Head of caudate nucleus (tissue), 42 donors: ENCODE results near the gene VPS72.
"Not testable (repeated sequence)": the region's sequence is repeated elsewhere in the genome, so short reads cannot be mapped to it uniquely, and the experiment has no call there.

ENCODE experiments used
- DNase-seq, 42 donors: peaks; one replicate each; pipeline versions ENCODE4 v3.0.0 to v3.0.0-alpha.2; 2020 to 2021; ENCODE audit warnings: mixed read lengths in 7 of 42
- intact Hi-C: fragments of 100-400 bp; cut with DNase I; formaldehyde crosslinking; loops from one replicate; pipeline ENCODE4 v1.15.0; 2022

VPS72 gene

GRCh38 chr1:151193304-151193703 lies 3.3 kb upstream of the VPS72 start:
- no peak for DNase-seq
- intact Hi-C loops: loop anchor here (10.0 kb wide), 1 partner anchor 151 kb away; the partner anchor contains the start of gene RFX5

GRCh38 chr1:151192047-151192446 lies 2.0 kb upstream of the VPS72 start:
- intact Hi-C loops: loop anchor here (10.0 kb wide), 1 partner anchor 153 kb away; the partner anchor contains the start of gene RFX5

DNA sequence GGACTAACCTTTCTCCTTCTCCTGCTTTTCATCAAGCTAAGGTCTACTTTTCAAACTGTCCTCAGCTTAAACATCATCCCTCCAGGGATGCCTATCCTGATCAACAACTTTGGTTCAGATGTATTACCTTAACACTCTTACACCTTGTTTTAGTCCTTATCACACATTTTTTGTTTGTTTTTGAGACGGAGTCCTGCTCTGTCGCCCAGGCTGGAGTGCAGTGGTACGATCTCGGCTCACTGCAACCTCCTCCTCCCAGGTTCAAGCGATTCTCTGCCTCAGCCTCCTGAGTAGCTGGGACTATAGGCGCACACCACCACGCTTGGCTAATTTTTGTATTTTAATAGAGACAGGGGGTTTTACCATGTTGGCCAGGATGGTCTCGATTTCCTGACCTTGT lies 1.3 kb downstream of the VPS72 start:
- DNase-seq, intact Hi-C loops: not testable (repeated sequence)

More at GRCh38 chr1:151192047-151192446, 2.0 kb upstream of the VPS72 start:
- DNase-seq: no peak

- intact Hi-C loops: no loop called here
Measured at GRCh38 chr1:151187205-151187604, 2.8 kb downstream of the VPS72 start.

DNA sequence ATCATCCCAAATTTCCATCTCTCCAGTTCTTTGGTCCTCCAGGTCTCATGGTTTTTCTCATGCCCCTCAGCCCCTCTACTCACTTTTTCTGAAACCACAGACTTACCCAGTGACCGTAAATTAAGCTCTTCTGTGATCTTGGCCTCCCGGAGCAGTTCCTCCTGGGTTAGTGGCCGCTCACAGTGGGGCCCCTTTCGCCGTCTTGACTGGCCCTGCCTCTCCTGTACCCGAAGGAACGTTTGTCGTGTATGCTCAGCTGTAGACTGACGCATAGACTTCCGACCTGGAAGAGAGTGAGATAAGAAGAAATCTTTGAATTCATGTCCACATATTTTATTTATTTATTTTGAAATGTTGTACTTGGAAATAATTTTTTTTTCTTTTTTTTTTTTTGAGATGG lies 5.8 kb downstream of the VPS72 start:
- no peak for DNase-seq
- intact Hi-C loops: no loop called here

More at GRCh38 chr1:151187205-151187604, 2.8 kb downstream of the VPS72 start:
- DNase-seq: no peak

DNA sequence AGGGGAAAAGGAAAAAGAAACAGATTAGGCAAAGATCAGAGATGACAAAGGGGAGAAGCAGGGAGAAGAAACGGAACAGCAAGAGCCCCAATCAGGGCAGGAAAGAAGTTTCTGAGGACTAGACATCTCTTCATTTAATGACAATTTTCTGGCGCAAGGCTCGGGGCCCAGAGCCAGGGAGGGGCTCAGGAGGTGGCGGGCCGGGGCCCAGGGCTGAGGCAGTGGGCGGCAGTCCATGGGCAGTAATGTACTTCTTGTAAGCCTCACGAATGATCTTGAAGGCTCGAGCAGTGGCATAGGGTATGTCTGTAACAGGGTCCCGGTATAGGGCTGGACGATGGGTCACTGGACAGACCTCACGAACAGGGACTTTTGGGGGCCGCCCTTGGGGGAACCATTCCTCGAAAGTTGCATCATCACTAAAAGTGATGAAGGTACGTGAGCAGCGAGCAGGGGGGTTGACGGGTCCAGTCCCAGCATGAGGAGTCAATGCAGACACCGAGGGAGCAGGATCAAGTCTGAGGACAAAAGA lies 13.4 kb downstream of the VPS72 start:
- DNase-seq: no peak
- intact Hi-C loops: no loop called here

DNA sequence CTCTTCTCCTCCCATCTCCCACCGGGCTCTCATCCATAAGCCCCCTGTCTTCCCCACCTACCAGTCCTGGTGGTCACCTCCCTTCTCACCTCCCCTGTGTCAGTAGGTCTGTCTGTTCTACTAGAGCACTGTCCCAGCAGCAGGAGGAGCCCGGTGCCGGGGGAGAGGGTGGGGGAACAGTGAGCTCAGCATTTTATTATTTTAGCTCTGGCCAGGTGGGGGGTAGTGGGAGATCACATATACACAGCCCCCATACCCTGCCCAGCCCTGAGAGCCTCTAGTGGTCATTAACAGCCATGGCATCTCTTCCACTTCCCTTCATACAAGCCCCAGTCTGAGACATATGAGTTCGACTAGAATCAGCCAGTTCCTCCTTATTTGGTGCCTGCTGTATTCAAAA lies 14.1 kb downstream of the VPS72 start, which contains the start of gene TMOD4:
TSS of gene TMOD4 (minus strand) at position 119 of the 400 bp plus-strand sequence. CDS start 1,106 bp downstream, outside the sequence.
- DNase-seq: peak in 2 of 42 donors; percentile 12 to 17
- intact Hi-C loops: no loop called here

GRCh38 chr1:151175041-151175741 lies 14.8 kb downstream of the VPS72 start:
- DNase-seq: peak; percentile 40 to 93 (median 82)
- intact Hi-C loops: no loop called here

- DNase-seq: no peak
- intact Hi-C loops: no loop called here
Measured at GRCh38 chr1:151171190-151171589, 18.8 kb downstream of the VPS72 start.

- intact Hi-C loops: no loop called here
- no peak for DNase-seq
Measured at GRCh38 chr1:151167116-151167515, 22.9 kb downstream of the VPS72 start.

- no peak for DNase-seq
- intact Hi-C loops: no loop called here
Measured at GRCh38 chr1:151166505-151166956, 23.5 kb downstream of the VPS72 start.

DNA sequence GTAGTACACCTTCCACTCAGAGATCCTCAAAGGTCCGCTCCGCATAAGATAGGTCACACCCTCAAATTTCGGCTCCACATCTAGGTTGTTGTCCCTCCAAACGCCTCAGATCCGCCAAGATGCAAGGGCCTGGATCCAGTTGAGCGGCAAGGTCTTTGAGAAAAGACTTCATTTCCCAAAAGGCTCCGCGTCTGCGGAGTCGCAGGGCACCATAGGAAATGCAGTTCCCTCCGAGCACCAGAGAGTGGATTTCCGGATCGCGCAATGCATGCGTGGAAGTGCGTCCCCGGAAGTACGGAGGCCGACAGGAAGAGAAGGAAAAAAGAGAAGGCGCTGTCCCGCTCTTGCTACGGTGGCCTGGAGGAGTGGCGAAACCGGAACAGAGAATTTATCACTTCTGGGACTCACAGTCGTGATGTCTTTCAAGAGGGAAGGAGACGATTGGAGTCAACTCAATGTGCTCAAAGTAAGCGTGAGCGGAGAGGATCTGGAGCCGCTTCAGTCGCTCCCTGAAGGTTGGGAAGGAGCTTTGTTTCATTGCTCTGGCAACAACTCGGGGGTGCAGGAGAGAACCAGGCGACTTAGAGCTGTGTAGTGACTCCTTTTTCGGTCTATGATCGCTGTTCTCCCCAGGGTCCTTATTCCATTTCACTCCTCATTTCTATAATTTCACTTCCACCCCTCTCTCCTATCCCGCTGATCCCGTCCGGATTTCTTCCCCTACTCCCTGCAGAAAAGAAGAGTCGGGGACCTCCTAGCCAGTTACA lies 24.1 kb downstream of the VPS72 start, which contains the start of the genes LYSMD1 and SCNM1:
TSS of gene LYSMD1 (minus strand) at position 165 of the 767 bp plus-strand sequence. CDS start 644 bp downstream, outside the sequence.
TSS of gene SCNM1 (plus strand) at position 407 of the 767 bp plus-strand sequence. CDS start at position 416, 9 bp downstream.
- DNase-seq: peak; percentile 89 to 99 (median 98)
- intact Hi-C loops: no loop called here

DNA sequence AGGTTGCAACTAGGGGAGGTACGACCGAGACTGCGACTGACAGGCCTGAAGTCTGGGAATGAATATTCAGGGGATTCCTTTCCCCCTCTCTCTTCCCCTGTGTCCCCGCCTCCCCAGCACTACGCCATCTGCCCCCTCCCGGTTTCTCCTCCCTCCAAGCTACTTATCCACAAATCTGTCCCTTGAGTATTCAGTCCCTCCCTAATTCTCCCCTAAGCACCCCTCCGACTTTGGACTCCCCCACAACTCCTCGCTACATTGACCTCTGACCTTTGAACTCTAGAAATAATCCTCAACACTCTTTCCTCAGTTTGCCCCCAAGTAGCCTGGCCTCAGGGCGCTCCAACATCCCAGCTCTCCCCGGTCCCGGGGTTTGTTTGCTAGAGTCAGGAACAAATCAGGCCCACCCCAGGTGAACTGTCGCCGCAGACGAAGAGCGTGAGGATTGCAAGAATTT lies 24.7 kb downstream of the VPS72 start:
- intact Hi-C loops: no loop called here
- peak in 39 of 42 donors; percentile 29 to 80 (median 62) for DNase-seq

DNA sequence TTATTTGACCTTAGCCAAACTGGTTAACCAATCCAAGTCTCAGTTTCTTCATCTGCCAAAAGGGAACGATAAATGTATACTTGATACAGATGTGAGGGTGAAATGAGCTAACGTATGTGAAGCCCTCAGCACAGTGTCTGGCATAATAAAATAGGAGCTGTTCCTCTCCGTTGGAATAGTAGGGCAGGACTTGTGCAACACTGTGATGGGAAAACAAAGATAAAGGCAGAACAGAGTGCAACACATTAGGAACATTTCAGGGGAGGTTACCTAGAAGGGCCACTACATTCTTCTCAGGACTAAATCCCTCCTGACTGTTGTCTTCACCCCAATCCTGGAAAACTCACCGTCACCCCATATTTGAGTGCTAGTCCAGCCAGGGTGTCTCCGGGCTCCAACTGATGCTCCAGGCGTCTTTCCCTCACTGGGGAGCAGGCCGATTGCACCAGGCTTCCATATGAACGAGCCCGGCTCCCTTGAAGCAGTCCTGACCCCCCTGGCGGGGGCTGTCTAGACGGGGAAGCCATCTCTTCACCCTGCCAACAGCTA lies 25.2 kb downstream of the VPS72 start:
- intact Hi-C loops: no loop called here
- DNase-seq: peak in 3 of 42 donors; percentile 26 to 53 (median 53)

DNA sequence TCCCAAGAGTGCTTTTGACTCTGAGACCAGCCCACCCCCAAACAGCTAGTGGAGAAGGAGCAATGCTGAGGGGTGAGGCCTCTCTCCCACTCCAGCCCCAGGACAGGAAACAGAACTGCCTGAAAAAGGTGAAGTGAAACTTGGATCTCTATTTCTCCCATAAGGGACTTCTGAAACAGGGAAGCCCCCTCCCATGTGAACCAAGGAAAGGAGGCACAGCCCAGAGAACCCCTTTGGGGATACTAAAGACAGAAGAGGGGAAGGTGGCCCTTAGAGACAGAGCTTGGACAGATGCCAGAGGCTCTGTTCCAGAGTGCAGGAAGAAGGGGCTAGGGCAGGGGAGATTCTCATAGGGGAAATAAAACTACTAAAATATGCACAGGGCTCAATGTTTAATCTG lies 30.6 kb downstream of the VPS72 start:
- peak in 1 of 42 donors; percentile 23 for DNase-seq
- intact Hi-C loops: loop anchor here (10.0 kb wide), 1 partner anchor 65 kb away; no protein-coding TSS in a partner anchor

- intact Hi-C loops: loop anchor here (10.0 kb wide), 1 partner anchor 64 kb away; no protein-coding TSS in a partner anchor
- DNase-seq: peak in 2 of 42 donors; percentile 15 to 18
Measured at GRCh38 chr1:151158751-151159251, 31.2 kb downstream of the VPS72 start.

DNA sequence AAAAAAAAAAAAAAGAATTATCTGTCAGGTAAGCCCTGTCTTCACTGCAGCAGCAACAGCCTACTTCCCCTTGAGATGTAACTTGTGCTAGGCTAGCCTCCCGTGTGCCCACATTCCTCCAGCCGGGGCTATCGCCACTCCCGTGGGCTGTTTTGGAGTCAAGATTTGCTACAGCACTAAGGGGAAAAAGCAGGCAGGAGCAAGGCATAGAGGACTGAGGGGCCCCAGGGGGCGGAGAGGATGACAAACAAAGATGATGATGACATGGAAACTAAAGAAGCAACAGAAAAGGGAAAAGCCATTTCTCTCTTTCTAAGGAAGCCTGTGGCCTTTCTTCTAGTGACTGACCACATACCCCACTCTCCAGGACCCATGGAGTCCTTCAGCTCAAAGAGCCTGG lies 31.7 kb downstream of the VPS72 start:
- DNase-seq: no peak
- intact Hi-C loops: loop anchor here (10.0 kb wide), 1 partner anchor 64 kb away; no protein-coding TSS in a partner anchor

GRCh38 chr1:151157067-151157531 lies 32.9 kb downstream of the VPS72 start:
- peak in 7 of 42 donors; percentile 15 to 34 (median 22) for DNase-seq
- intact Hi-C loops: loop anchor here (10.0 kb wide), 1 partner anchor 62 kb away; no protein-coding TSS in a partner anchor
